GM23338 (cell line): ENCODE data around the gene MEIOB. TPM values are rescaled to one million over a fixed set of nuclear protein-coding genes. Genes with fewer than 3 reads are reported as not detected.
A peak's percentile ranks its signal among the peaks of the same experiment; 100 is the strongest.

ENCODE experiments used
- ATAC-seq: fragments of 200-7000 bp; cut with Tn5 transposase; 3 replicates; pipeline ENCODE4 v1.9.1; 2020
- DNase-seq: peaks from one replicate; pipeline ENCODE4 v3.0.0-alpha.2; 2015; ENCODE audit warnings: low spot score
- H2AFZ ChIP-seq: fragments of 200-600 bp; sonication (generic); 2 replicates; pipeline ENCODE4 v1.8.0; 2016; ENCODE audit warnings: antibody characterized with exemption, mild to moderate bottlenecking, moderate library complexity
- H3F3A ChIP-seq: fragments of 200-600 bp; sonication (generic); replicated peaks from 2 replicates; pipeline ENCODE4 v1.8.0; 2017; ENCODE audit warnings: antibody characterized with exemption, mixed run types, low read depth
- H3K27ac ChIP-seq: fragments of 200-600 bp; sonication (generic); 2 replicates; pipeline ENCODE4 v1.6.1; 2016; ENCODE audit warnings: low read depth
- H3K27me3 ChIP-seq: fragments of 200-600 bp; sonication (generic); 2 replicates; pipeline ENCODE4 v1.8.0; 2016; ENCODE audit warnings: mild to moderate bottlenecking, mixed run types, moderate library complexity; ENCODE audit not compliant: insufficient read depth
- H3K36me3 ChIP-seq: fragments of 200-600 bp; sonication (generic); 2 replicates; pipeline ENCODE4 v1.8.0; 2016; ENCODE audit warnings: mild to moderate bottlenecking; ENCODE audit not compliant: insufficient read depth
- H3K4me1 ChIP-seq: fragments of 200-600 bp; sonication (generic); 2 replicates; pipeline ENCODE4 v1.8.0; 2016; ENCODE audit warnings: mild to moderate bottlenecking, moderate library complexity; ENCODE audit not compliant: insufficient read depth
- H3K4me2 ChIP-seq: fragments of 200-600 bp; sonication (generic); 2 replicates; pipeline ENCODE4 v1.7.1; 2017; ENCODE audit warnings: mixed run types
- H3K4me3 ChIP-seq: fragments of 200-600 bp; sonication (generic); 2 replicates; pipeline ENCODE4 v1.6.1; 2016; ENCODE audit warnings: mixed run types
- H3K79me2 ChIP-seq: fragments of 200-600 bp; sonication (generic); replicated peaks from 2 replicates; pipeline ENCODE4 v1.8.0; 2017; ENCODE audit warnings: mild to moderate bottlenecking; ENCODE audit not compliant: insufficient read depth
- H3K9me2 ChIP-seq: fragments of 200-600 bp; sonication (generic); 2 replicates; pipeline ENCODE4 v1.8.0; 2017; ENCODE audit not compliant: insufficient read depth
- H4K20me1 ChIP-seq: fragments of 200-600 bp; sonication (generic); replicated peaks from 2 replicates; pipeline ENCODE4 v1.8.0; 2017; ENCODE audit warnings: mild to moderate bottlenecking; ENCODE audit not compliant: insufficient read depth
- H3K27ac Mint-ChIP-seq: 2 replicates; pipeline ENCODE4 v1.8.0; 2020; ENCODE audit warnings: inconsistent platforms, mild to moderate bottlenecking, moderate library complexity, mixed read lengths
- H3K27me3 Mint-ChIP-seq: 3 replicates; pipeline ENCODE4 v1.8.0; 2022; ENCODE audit warnings: low read depth, mild to moderate bottlenecking, moderate library complexity, mixed read lengths, inconsistent platforms; ENCODE audit not compliant: insufficient read depth, poor library complexity
- H3K36me3 Mint-ChIP-seq: 3 replicates; pipeline ENCODE4 v1.8.0; 2021; ENCODE audit warnings: low read depth, mild to moderate bottlenecking, inconsistent platforms, moderate library complexity, mixed read lengths
- H3K4me1 Mint-ChIP-seq: 3 replicates; pipeline ENCODE4 v1.8.0; 2020; ENCODE audit warnings: mild to moderate bottlenecking, inconsistent platforms, mixed read lengths
- H3K4me3 Mint-ChIP-seq: 3 replicates; pipeline ENCODE4 v1.8.0; 2021; ENCODE audit warnings: moderate library complexity, mild to moderate bottlenecking, inconsistent platforms, mixed read lengths
- H3K9me3 Mint-ChIP-seq: 3 replicates; pipeline ENCODE4 v1.8.0; 2020; ENCODE audit warnings: moderate library complexity, mild to moderate bottlenecking, inconsistent platforms, mixed read lengths
- CREB1 ChIP-seq: fragments of 250-450 bp; sonication (Bioruptor Pico); IDR thresholded peaks from 2 replicates; pipeline ENCODE4 v1.5.0; 2020; ENCODE audit warnings: low read depth, mild to moderate bottlenecking, moderate library complexity
- CTCF ChIP-seq, 2 experiments: fragments of 200-600 bp in 1 of 2; sonication (generic) in 1 of 2; conservative IDR thresholded peaks; 2 replicates each; pipeline versions ENCODE4 v1.5.1 to v1.6.1; 2016 to 2017; ENCODE audit warnings: antibody characterized with exemption in 2 of 2, low read depth in 2 of 2, mild to moderate bottlenecking in 2 of 2, moderate library complexity in 1 of 2
- EZH2phosphoT487 ChIP-seq: fragments of 200-600 bp; sonication (generic); IDR thresholded peaks from one replicate; pipeline ENCODE4 v1.8.1; 2018; ENCODE audit warnings: antibody characterized with exemption; ENCODE audit not compliant: unreplicated experiment
- JUNB ChIP-seq: IDR thresholded peaks from one replicate; pipeline ENCODE4 v1.6.1; 2016; ENCODE audit warnings: antibody characterized with exemption; ENCODE audit not compliant: unreplicated experiment
- NANOG ChIP-seq: IDR thresholded peaks from 2 replicates; pipeline ENCODE4 v1.6.1; 2016; ENCODE audit warnings: antibody characterized with exemption, borderline replicate concordance
- POLR2AphosphoS5 ChIP-seq: IDR thresholded peaks from 2 replicates; pipeline ENCODE4 v1.6.1; 2016; ENCODE audit warnings: antibody characterized with exemption, low read depth
- ZNF114 ChIP-seq: fragments of 250-450 bp; sonication (Bioruptor Pico); IDR thresholded peaks from 2 replicates; pipeline ENCODE4 v1.5.0; 2020; ENCODE audit warnings: mild to moderate bottlenecking, moderate library complexity
- ZNF331 ChIP-seq: fragments of 250-450 bp; sonication (Bioruptor Pico); IDR thresholded peaks from 2 replicates; pipeline ENCODE4 v1.5.0; 2020; ENCODE audit warnings: low read depth, mild to moderate bottlenecking, moderate library complexity
- polyA plus RNA-seq: library from polyadenylated mRNA; unstranded; fragments of >200 nt; fragmentation: Nextera tagmentation; extraction: Ambion mirVana; gene quantifications from 2 replicates; pipeline ENCODE4 v1.2.1, GENCODE V29; 2016
- total RNA-seq: library from RNA; depleted of rRNA; stranded (reverse); fragments of >200 nt; shearing (Covaris generic); gene quantifications from 2 replicates; pipeline ENCODE4 v1.2.3, GENCODE V29; 2014
- TF ChIP-seq, protein P1 (sequence below): IDR thresholded peaks from 2 replicates; pipeline ENCODE4 v1.6.1; 2016; ENCODE audit warnings: antibody characterized with exemption

The MEIOB gene
- total and polyA plus RNA-seq, 2 experiments from 2014 or later, result 7.3 to 8.7 TPM

DNA sequence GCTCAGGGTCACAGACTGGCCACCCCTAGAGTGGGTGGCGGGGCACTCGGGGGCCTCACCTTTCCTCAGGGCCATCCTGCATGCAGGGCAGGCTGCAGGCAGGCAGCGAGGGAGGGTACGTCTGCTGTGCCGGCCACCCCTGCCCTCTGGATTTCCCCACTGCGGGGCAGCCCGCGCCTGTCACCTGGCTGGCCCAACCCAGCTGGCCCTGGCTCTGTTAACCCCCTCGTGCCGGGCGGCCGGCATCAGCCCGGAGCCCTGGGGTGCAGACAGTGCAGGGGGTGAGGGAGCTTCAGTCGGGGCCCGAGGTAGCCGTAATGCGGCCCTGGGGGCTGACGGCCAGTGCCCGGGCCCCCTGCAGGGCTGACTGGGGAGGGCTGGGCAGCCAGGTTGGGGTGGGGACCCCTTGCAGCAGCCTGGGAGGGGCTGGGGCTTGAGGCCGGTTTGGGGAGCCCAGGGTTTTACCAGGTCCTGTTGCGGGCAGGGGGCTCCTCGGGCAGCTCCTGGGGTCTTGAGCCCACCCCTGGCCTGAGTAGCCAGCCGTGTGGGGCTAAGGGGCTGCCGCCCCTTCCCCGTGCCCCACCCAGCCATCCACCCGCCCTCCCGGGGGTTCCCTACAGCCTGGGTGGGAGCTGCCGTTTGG is 78.3 kb downstream of the MEIOB start, which contains the start of gene IGFALS:
IGFALS (minus strand) TSS at position 128 of the 643 bp plus-strand sequence; CDS start at position 75, 53 bp downstream.
- no peak for DNase-seq
- Histone ChIP-seq H3K9me2 (no peaks in the 10 kb centered on the region), H4K20me1 (no peaks in the 10 kb centered on the region), H3K27me3 (no peaks in the 10 kb centered on the region), H3K79me2 (no peaks in the 10 kb centered on the region), H3K36me3 (no peaks in the 10 kb centered on the region; the same call in 1 of the 2 replicates), H3K4me3 (no peak within 1 kb of the TSS), H3K4me1 (no peaks in the 10 kb centered on the region), H3F3A (no peaks in the 10 kb centered on the region), H2AFZ (no peak within 1 kb of the TSS), H3K4me2 (no peak within 1 kb of the TSS), H3K27ac (no peak within 1 kb of the TSS)
- TF ChIP-seq EZH2phosphoT487 (no peak), ZNF114 (no peak), NANOG (no peak), CREB1 (no peak), JUNB (no peak), CTCF (conservative IDR thresholded peaks at IDR 0.05; ENCODE audit: low read depth in 2 of 2) (no peak), POLR2AphosphoS5 (no peak), ZNF331 (no peak)
- TF ChIP-seq, protein P1, sequence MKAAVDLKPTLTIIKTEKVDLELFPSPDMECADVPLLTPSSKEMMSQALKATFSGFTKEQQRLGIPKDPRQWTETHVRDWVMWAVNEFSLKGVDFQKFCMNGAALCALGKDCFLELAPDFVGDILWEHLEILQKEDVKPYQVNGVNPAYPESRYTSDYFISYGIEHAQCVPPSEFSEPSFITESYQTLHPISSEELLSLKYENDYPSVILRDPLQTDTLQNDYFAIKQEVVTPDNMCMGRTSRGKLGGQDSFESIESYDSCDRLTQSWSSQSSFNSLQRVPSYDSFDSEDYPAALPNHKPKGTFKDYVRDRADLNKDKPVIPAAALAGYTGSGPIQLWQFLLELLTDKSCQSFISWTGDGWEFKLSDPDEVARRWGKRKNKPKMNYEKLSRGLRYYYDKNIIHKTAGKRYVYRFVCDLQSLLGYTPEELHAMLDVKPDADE, result no peak
- Mint-ChIP-seq H3K27me3 (no peaks in the 10 kb centered on the region), H3K4me3 (no peak within 1 kb of the TSS), H3K27ac (no peak within 1 kb of the TSS), H3K36me3 (peaks cover 28% of the 10 kb centered on the region), H3K9me3 (peaks cover 25% of the 10 kb centered on the region), H3K4me1 (no peaks in the 10 kb centered on the region)
- ATAC-seq, result peak; percentile 13

GRCh38 chr16:1792836-1793577 is 79.0 kb downstream of the MEIOB start:
- DNase-seq, result no peak
- Histone ChIP-seq H3K79me2 (no peaks in the 10 kb centered on the region), H4K20me1 (no peaks in the 10 kb centered on the region), H3F3A (no peaks in the 10 kb centered on the region), H3K4me3 (no peak overlapping the region), H3K4me1 (no peaks in the 10 kb centered on the region), H3K27ac (no peak overlapping the region), H3K27me3 (no peaks in the 10 kb centered on the region), H3K36me3 (no peaks in the 10 kb centered on the region; the same call in 1 of the 2 replicates), H2AFZ (no peak overlapping the region), H3K4me2 (no peak overlapping the region), H3K9me2 (no peaks in the 10 kb centered on the region)
- Mint-ChIP-seq H3K4me3 (no peak overlapping the region), H3K36me3 (peaks cover 25% of the 10 kb centered on the region), H3K27ac (no peak overlapping the region), H3K9me3 (peaks cover 19% of the 10 kb centered on the region), H3K4me1 (no peaks in the 10 kb centered on the region), H3K27me3 (no peaks in the 10 kb centered on the region)
- ATAC-seq, result no peak
- TF ChIP-seq, protein P1, result no peak
- no peak for TF ChIP-seq NANOG
- no peak for TF ChIP-seq JUNB
